HG03342 (cell line): ENCODE measurements around the gene ANO2.
"Not testable (repeated sequence)": the region's sequence is repeated elsewhere in the genome, so short reads cannot be mapped to it uniquely, and the experiment has no call there.

Source experiments
- ATAC-seq: cut with Tn5 transposase; IDR thresholded peaks from one replicate; pipeline ENCODE4 v1.9.1; 2021; ENCODE audit warnings: mild to moderate bottlenecking, moderate library complexity; ENCODE audit not compliant: unreplicated experiment

ANO2 gene

GRCh38 chr12:5689773-5690172, 255.3 kb downstream of the ANO2 start:
- ATAC-seq, result no peak

GRCh38 chr12:5688226-5688625, 256.8 kb downstream of the ANO2 start:
- ATAC-seq, result no peak

GRCh38 chr12:5685935-5686334, 259.1 kb downstream of the ANO2 start:
- no peak for ATAC-seq

- ATAC-seq, result no peak
Measured at GRCh38 chr12:5684989-5685388, 260.1 kb downstream of the ANO2 start.

- no peak for ATAC-seq
Measured at GRCh38 chr12:5682581-5682980, 262.5 kb downstream of the ANO2 start.

- ATAC-seq, result no peak
Measured at GRCh38 chr12:5678176-5678575, 266.9 kb downstream of the ANO2 start.

- not testable (repeated sequence) for ATAC-seq
Measured at GRCh38 chr12:5669624-5670023, 275.4 kb downstream of the ANO2 start.

- ATAC-seq, result no peak
Measured at GRCh38 chr12:5665615-5666014, 279.4 kb downstream of the ANO2 start.

GRCh38 chr12:5661811-5662210, 283.2 kb downstream of the ANO2 start:
- no peak for ATAC-seq

- no peak for ATAC-seq
Measured at GRCh38 chr12:5660238-5660637, 284.8 kb downstream of the ANO2 start.

GRCh38 chr12:5658339-5658941, 286.6 kb downstream of the ANO2 start:
- not testable (repeated sequence) for ATAC-seq

GRCh38 chr12:5656836-5657235, 288.2 kb downstream of the ANO2 start:
- no peak for ATAC-seq

GRCh38 chr12:5655120-5655519, 289.9 kb downstream of the ANO2 start:
- no peak for ATAC-seq

- no peak for ATAC-seq
Measured at GRCh38 chr12:5654019-5654418, 291.0 kb downstream of the ANO2 start.

GRCh38 chr12:5650829-5651461, 294.1 kb downstream of the ANO2 start:
- no peak for ATAC-seq

- ATAC-seq, result no peak
Measured at GRCh38 chr12:5650281-5650680, 294.8 kb downstream of the ANO2 start.

GRCh38 chr12:5648692-5649359, 296.2 kb downstream of the ANO2 start:
- ATAC-seq, result no peak

- no peak for ATAC-seq
Measured at GRCh38 chr12:5643266-5643665, 301.8 kb downstream of the ANO2 start.

GRCh38 chr12:5637698-5638097, 307.4 kb downstream of the ANO2 start:
- ATAC-seq, result no peak

GRCh38 chr12:5636907-5637306, 308.2 kb downstream of the ANO2 start:
- ATAC-seq, result no peak

GRCh38 chr12:5633106-5633505, 312.0 kb downstream of the ANO2 start:
- ATAC-seq, result no peak

- ATAC-seq, result no peak
Measured at GRCh38 chr12:5632453-5632852, 312.6 kb downstream of the ANO2 start.
